Lung microvascular endothelial cell (primary cell): ENCODE results near the gene CXXC4. TPM values are rescaled to one million over a fixed set of nuclear protein-coding genes. Genes with fewer than 3 reads are reported as not detected.

Source experiments
- DNase-seq, 2 donors: peaks; one replicate each; pipeline versions ENCODE4 v3.0.0 to v3.0.0-alpha.2; 2010; ENCODE audit warnings: low read depth in 2 of 2
- total RNA-seq: library from RNA; depleted of rRNA; stranded (reverse); fragments of >200 nt; gene quantifications from 2 replicates; pipeline ENCODE4 v1.2.1, GENCODE V29; 2014

The CXXC4 gene
- total RNA-seq, 1 donor from 2014 or later = not detected

- DNase-seq = no peak
These were observed 73.9 kb downstream of the CXXC4 start for GRCh38 chr4:104420766-104421165.
